H7 (cell line): ENCODE results near the gene SNTN. TPM values are rescaled to one million over a fixed set of nuclear protein-coding genes. Genes with fewer than 3 reads are reported as not detected.

Experiments
- DNase-seq: peaks from one replicate; pipeline ENCODE4 v3.0.0; 2012
- H3K27me3 ChIP-seq: 2 replicates; pipeline ENCODE4 v1.6.0; 2011; ENCODE audit warnings: mild to moderate bottlenecking, low read length; ENCODE audit not compliant: control insufficient read depth, insufficient read depth
- H3K36me3 ChIP-seq: replicated peaks from 2 replicates; pipeline ENCODE4 v1.5.1; 2011; ENCODE audit warnings: low read length; ENCODE audit not compliant: control insufficient read depth, insufficient read depth
- H3K4me3 ChIP-seq: 2 replicates; pipeline ENCODE4 v1.5.1; 2011; ENCODE audit warnings: low read depth, mild to moderate bottlenecking, control low read depth, low read length, moderate library complexity; ENCODE audit not compliant: insufficient read depth
- total RNA-seq: library from RNA; depleted of rRNA; stranded (reverse); fragments of >200 nt; shearing (Covaris generic); gene quantifications from 2 replicates; pipeline ENCODE4 v1.2.3, GENCODE V29; 2014; rRNA removed

SNTN gene
- total RNA-seq, 1 experiment from 2014 or later: not detected

DNA sequence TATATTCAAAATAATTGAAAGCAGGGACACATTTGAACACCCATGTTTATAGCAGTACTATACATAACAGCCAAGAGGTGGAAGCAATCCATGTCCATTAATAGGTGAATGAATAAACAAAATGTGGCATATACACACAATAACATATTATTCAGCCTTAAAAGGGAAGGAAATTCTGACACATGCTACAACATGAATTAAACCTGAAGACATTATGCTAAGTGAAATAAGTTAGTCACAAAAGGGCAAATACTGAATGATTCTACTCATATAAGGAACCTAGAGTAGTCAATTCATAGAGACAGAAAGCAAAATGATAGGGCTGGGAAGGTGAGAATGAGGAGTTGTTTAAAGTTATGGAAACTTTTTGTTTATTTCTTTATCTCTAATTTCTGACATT lies 40.9 kb downstream of the SNTN start:
- Histone ChIP-seq H3K36me3 (no peaks in the 10 kb centered on the region), H3K27me3 (no peaks in the 10 kb centered on the region)
- DNase-seq: no peak

DNA sequence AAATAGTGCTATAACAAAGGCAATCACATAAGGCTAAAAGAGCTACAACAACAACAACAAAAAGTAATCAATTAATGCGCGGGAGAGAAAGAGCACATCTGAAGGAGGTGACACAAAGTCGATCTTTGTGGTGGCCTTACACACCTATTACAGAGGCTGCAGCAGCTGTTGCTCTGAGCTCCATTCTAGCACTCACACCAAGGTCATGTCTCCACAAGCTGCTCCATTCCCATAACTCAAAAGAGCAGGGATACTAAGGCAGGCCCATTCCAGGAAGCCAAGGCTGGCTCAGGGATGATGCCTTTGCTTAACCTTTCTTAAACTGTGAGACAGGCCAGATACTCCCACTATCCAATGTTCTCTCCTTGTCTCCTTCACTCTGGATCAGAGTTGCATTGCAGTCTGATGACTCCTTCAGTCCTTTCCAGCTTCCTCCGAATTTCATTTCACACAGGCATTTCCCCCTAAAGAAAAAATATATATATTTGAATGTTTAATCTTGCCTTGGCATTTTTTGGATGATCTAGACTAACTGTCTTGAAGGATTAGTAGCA lies 52.7 kb downstream of the SNTN start:
- H3K36me3 ChIP-seq: no peaks in the 10 kb centered on the region
- H3K27me3 ChIP-seq: no peaks in the 10 kb centered on the region
- H3K4me3 ChIP-seq: no peak overlapping the region
- no peak for DNase-seq

More for the DNA sequence above, 40.9 kb downstream of the SNTN start:
- H3K4me3 ChIP-seq: no peak overlapping the region

DNA sequence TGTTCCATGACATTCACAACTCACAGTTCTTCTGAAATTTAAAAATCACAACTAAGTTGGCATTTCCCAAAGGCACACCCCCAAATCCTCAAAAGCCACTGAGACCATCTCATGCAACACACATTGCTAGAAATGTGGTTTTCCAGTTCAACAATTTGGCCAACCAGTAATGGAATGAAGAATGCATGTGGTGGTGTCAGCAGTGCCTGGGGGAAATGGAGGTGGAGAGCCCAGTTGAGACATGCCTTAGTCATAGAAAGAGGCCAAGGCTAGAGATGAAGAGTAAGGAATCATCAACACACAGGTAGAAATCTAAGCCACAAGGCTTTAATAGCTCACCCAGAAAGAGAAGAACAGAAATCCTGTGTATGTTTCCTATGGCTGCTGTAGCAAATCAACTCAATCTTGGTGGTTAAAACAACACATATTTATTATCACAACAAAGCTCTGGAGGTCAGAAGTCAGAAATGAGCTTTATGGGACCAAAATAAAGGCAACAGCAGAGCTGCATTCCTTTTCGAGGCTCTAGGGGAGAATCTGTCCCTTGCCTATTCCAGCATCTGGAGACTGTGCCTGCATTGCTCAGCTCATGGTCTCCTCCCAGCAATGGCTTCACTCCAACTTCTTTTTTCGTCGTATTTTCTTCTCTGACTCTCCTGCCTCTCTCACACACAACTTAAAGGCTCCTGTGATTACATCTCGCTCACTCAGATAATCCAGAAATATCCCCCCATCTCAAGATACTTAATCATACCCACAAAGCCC lies 54.0 kb downstream of the SNTN start:
- Histone ChIP-seq H3K36me3 (no peaks in the 10 kb centered on the region), H3K27me3 (no peaks in the 10 kb centered on the region), H3K4me3 (no peak overlapping the region)
- DNase-seq: no peak

DNA sequence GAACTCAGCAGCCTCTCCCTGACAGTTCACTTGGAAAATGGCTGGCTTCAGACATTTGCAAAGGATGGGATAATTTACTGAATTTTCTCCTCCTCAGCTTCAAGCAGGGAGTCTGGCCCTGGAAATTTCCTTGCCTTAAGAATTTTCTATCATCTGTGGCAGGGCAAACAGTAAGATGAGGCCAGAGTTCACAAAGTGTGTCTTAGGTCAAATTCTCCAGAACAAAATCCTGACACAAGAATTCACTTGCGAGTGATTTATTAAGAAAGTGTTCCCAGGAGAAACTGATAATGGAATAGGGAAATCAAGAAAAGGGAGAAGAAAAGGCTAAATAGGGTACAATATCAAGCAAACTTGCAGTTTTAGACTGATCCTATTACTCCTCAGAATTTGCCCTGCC lies 55.3 kb downstream of the SNTN start:
- no peak for DNase-seq
- Histone ChIP-seq H3K27me3 (no peaks in the 10 kb centered on the region), H3K4me3 (no peak overlapping the region), H3K36me3 (no peaks in the 10 kb centered on the region)

DNA sequence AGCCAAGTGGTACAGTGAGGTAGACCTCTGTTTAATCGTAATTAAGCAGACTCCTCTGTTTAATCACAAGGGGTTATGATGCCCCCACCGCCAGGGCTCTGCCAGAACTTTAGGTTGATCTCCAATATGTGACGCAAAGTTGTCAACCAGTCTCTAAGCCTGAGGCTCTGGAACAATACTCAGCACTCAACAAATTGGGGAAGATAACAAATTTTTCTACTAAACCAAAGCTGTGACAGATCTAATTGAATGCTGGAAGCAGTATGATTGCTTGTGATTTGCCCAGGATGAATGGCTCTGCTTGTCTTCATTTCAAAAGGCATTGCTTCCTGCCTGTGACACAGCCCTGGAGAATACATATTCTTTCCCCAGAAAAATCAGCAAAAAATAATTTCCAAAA lies 57.1 kb downstream of the SNTN start:
- Histone ChIP-seq H3K36me3 (no peaks in the 10 kb centered on the region), H3K4me3 (no peak overlapping the region), H3K27me3 (no peaks in the 10 kb centered on the region)
- no peak for DNase-seq

Other genes with a start within 250 kb of the SNTN start
- gene C3orf49, start 166.6 kb downstream of the SNTN start, total RNA-seq: not detected in 2 replicates
- 52.0 and 60.9 TPM in 2 replicates for gene THOC7, start 211.1 kb downstream of the SNTN start, total RNA-seq
- 5.2 and 6.8 TPM in 2 replicates for gene ATXN7, start 211.2 kb downstream of the SNTN start, total RNA-seq